LHCN-M2 (cell line): ENCODE data around the gene CRABP1. TPM values are rescaled to one million over a fixed set of nuclear protein-coding genes. Genes with fewer than 3 reads are reported as not detected.

Experiments used
- DNase-seq: peaks from one replicate; pipeline ENCODE4 v3.0.0-alpha.2; 2012; ENCODE audit warnings: low read depth
- polyA plus RNA-seq: library from polyadenylated mRNA; unstranded; fragments of >200 nt; gene quantifications from one replicate; pipeline ENCODE4 v1.2.1, GENCODE V29; 2012; ENCODE audit warnings: missing spikeins
- total RNA-seq: library from RNA; depleted of rRNA; stranded (reverse); fragments of >200 nt; gene quantifications from 2 replicates; pipeline ENCODE4 v1.2.3, GENCODE V29; 2014; rRNA removed

Gene CRABP1
- not detected in 2 replicates for total RNA-seq
- not detected for polyA plus RNA-seq

GRCh38 chr15:78340231-78341056 is at the start of gene CRABP1:
CRABP1 (plus strand) TSS chr15:78340353; CDS start chr15:78340429, 76 bp downstream.
- no peak for DNase-seq

- DNase-seq = no peak
Observed at GRCh38 chr15:78291052-78291451, 49.1 kb upstream of the CRABP1 start.

GRCh38 chr15:78291698-78292097 is 48.5 kb upstream of the CRABP1 start:
- no peak for DNase-seq

- no peak for DNase-seq
Observed at GRCh38 chr15:78292219-78292618, 47.9 kb upstream of the CRABP1 start.

- peak; percentile 89 for DNase-seq
Observed at GRCh38 chr15:78299101-78299930, 40.8 kb upstream of the CRABP1 start, which contains the start of gene SKIC8. SKIC8 (minus strand) TSS chr15:78299609; CDS start chr15:78295686, 3,923 bp downstream.

GRCh38 chr15:78301326-78301725 is 38.8 kb upstream of the CRABP1 start:
- DNase-seq = no peak

- DNase-seq = no peak
Observed at GRCh38 chr15:78301828-78302227, 38.3 kb upstream of the CRABP1 start.

GRCh38 chr15:78302579-78303312 is 37.4 kb upstream of the CRABP1 start:
- DNase-seq = peak; percentile 92

- no peak for DNase-seq
Observed at GRCh38 chr15:78304216-78305066, 35.7 kb upstream of the CRABP1 start.

- peak; percentile 70 for DNase-seq
Observed at GRCh38 chr15:78306176-78306774, 33.9 kb upstream of the CRABP1 start.

- no peak for DNase-seq
Observed at GRCh38 chr15:78307976-78308375, 32.2 kb upstream of the CRABP1 start.

GRCh38 chr15:78308422-78309032 is 31.6 kb upstream of the CRABP1 start:
- peak; percentile 38 for DNase-seq

- no peak for DNase-seq
Observed at GRCh38 chr15:78311292-78311691, 28.9 kb upstream of the CRABP1 start.

GRCh38 chr15:78312536-78312935 is 27.6 kb upstream of the CRABP1 start:
- DNase-seq = no peak

GRCh38 chr15:78312957-78313356 is 27.2 kb upstream of the CRABP1 start:
- no peak for DNase-seq

GRCh38 chr15:78313383-78313782 is 26.8 kb upstream of the CRABP1 start:
- DNase-seq = no peak

GRCh38 chr15:78314181-78314581 is 26.0 kb upstream of the CRABP1 start:
- DNase-seq = no peak

- DNase-seq = no peak
Observed at GRCh38 chr15:78315686-78316282, 24.4 kb upstream of the CRABP1 start.

- no peak for DNase-seq
Observed at GRCh38 chr15:78316283-78317083, 23.7 kb upstream of the CRABP1 start.
